ENCODE measurements around the gene DIP2C. TPM values are rescaled to one million over a fixed set of nuclear protein-coding genes. Genes with fewer than 3 reads are reported as not detected.
"Not testable (repeated sequence)": the region's sequence is repeated elsewhere in the genome, so short reads cannot be mapped to it uniquely, and the experiment has no call there.

The DIP2C gene
- total RNA-seq, 1 experiment from 2014 or later: 4.9 TPM

DNA sequence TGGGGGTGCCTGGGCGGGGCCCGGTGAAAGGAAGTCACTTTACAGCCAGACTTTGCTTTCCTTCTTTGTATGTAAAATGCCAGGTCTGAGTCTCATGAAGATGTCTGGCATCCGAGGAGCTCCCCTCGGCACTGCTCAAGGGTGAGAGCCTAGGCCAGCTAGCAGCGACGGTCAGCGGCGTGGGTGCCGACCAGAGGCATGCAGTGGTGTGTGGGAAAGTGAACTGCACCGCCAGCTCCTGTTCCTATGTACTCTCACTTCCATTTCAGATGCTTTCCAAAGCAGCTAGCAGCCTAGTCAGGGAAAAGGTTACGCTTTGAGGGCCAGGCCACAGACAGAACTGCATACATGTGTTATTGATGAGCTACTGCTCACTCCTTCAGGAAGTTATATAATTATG, 381.4 kb downstream of the DIP2C start:
- no peak for DNase-seq (ENCODE audit: low read depth)
- in situ Hi-C loops (cut with HindIII; ENCODE audit: low pct_unique_long_range_greater_than_20kb, low sequenced_read_pairs): no loop called here

DNA sequence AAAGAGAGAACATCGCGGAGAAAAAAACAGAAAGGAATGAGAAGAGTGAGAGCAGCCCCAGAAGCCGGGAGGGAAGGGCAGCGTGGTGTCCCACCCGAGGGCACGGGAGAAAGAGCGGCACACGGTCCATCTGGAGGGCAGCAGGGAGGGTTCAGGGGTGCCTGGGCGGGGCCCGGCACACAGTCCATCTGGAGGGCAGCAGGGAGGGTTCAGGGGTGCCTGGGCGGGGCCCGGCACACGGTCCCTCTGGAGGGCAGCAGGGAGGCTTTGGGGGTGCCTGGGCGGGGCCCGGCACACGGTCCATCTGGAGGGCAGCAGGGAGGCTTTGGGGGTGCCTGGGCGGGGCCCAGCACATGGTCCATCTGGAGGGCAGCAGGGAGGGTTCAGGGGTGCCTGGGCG, 381.8 kb downstream of the DIP2C start:
- in situ Hi-C loops (cut with HindIII; ENCODE audit: low pct_unique_long_range_greater_than_20kb, low sequenced_read_pairs): no loop called here
- no peak for DNase-seq (ENCODE audit: low read depth)

DNA sequence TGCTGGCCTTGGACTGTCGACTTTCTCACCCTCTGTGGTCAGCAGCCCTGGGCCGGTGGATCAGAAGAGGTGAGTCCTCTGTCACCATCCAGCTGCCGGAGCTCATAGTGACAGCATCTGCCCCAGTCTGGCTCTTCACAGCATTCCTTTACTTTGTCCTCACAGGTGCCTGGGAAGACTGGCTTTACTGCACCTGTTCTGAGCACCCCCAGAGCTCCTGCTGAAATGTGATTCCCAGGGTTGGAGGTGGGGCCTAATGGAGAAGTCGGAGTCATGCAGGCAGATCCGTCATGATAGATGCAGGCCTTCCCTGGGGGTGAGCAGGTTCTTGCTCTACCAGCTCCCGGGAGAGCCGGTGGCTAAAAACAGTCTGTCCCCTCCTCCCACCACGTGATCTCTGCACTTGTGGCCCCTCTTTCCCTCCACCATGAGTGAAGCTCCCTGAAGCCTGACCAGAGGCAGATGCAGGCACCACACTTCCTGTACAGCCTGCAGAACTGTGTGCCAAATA, 382.7 kb downstream of the DIP2C start:
- DNase-seq (ENCODE audit: low read depth): no peak
- in situ Hi-C loops (cut with HindIII; ENCODE audit: low pct_unique_long_range_greater_than_20kb, low sequenced_read_pairs): no loop called here

DNA sequence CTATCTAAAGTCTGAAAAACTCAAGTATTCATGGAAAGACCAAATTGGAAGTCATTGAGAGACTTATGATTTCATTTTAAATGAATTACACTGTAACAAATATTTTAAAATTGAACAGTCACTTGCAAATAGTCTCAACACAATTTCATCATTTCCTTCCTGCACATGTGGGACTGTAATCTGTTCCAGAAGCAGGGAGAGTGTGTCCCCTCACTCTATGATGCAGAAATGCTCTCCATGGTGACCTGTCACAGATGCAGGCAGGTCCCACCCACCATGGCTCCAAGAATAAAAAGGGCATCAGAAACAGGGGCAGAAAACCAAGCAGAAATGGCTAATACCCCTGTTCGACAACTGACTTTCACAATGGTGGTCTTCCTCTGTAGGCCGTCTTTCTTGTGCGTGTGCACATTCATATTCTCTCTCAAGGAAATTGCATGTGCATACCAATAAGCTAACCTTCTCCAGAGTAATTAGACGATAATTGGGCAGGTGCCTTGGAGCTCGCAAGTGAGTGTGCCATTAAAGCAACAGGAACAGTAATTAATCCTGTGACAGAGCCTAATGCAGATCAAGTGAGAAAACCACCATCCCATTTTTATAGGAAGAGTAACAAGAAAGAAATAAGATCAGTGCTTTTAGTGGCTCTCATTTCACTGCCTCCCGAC, 383.3 kb downstream of the DIP2C start:
- in situ Hi-C loops (cut with HindIII; ENCODE audit: low pct_unique_long_range_greater_than_20kb, low sequenced_read_pairs): no loop called here
- DNase-seq (ENCODE audit: low read depth): no peak

DNA sequence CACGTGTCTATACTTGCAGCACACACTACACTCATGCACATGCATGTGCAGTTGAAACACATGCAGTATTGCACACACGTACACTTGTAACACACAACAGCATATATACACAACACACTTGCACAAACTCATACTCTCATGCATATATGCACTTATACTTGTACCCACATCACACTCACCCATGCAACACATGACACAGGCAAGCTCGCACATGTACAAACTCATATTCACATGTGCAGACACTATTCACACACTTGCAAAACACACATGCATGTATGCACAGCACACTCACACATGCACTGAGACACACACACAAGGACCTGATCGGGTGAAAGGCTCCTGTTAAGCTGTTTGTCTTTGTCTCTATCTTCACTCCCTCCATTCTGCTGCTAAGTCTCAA, 384.4 kb downstream of the DIP2C start:
- in situ Hi-C loops (cut with HindIII; ENCODE audit: low pct_unique_long_range_greater_than_20kb, low sequenced_read_pairs): no loop called here
- DNase-seq (ENCODE audit: low read depth): no peak

DNA sequence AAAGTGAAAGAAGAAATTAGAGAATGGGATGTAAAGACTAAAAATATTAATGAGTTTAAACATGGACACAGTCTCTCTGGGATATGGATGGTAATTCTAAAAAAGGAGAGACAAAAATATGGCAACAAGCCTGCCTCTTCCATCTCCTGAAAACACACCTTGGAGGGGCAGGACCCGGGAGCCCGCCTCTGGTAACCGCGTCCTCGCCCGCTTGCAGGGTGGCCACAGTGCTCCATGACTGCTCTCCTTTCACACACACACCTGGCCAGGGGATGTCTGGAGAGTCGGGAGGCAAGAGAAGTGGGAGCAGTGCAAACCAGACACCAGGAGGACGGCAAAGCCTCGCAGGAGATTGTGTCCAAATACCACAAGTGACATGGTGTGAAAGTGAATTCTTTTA, 387.9 kb downstream of the DIP2C start:
- in situ Hi-C loops (cut with HindIII; ENCODE audit: low pct_unique_long_range_greater_than_20kb, low sequenced_read_pairs): no loop called here
- DNase-seq (ENCODE audit: low read depth): no peak

DNA sequence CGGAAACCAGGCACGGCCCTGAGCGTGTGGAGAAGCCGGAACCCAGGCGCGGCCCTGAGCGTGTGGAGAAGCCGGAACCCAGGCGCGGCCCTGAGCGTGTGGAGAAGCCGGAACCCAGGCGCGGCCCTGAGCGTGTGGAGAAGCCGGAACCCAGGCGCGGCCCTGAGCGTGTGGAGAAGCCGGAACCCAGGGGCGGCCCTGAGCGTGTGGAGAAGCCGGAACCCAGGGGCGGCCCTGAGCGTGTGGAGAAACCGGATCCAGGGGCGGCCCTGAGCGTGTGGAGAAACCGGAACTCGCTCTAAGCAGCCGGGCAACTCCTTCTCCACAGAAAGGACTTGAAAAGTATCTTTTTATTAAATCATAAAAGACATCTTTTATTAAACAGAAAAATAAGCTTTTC, 388.9 kb downstream of the DIP2C start:
- DNase-seq (ENCODE audit: low read depth); in situ Hi-C loops (cut with HindIII; ENCODE audit: low pct_unique_long_range_greater_than_20kb, low sequenced_read_pairs): not testable (repeated sequence)

DNA sequence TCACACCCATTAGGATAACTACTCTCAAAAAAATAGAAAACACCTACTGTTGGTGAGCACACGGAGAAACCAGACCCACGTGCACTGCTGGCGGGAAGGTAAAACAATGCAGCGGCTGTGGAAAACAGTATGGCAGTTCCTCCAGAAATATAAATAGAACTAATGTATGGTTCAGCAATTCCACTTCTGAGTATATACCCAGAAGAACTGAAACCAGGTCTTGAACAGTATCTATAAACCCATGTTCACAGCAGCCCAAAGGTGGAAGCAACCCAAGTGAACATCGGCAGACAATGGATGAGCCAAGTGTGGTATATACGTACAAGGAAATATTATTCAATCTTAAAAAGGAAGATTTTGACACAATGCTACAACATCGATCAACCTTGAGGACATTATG, 389.5 kb downstream of the DIP2C start:
- in situ Hi-C loops (cut with HindIII; ENCODE audit: low pct_unique_long_range_greater_than_20kb, low sequenced_read_pairs): no loop called here
- no peak for DNase-seq (ENCODE audit: low read depth)

DNA sequence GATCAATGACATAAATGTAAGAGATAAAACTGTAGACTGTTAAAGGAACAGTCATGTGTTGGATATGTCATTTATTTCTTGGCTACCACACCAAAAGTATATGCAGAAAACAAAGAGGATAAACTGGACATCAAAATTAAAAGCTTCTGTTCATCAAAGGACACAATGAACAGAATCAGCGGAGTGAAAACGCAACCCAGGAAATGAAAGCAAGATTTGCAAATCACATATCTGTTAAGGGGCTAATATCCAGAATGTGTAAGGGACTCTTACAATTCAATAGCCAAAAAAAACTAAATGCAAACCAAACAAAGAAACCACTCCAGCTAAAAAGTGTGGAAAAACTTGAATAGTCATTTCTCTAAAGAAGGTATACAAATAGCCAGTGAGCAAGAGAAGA, 390.0 kb downstream of the DIP2C start:
- no peak for DNase-seq (ENCODE audit: low read depth)
- in situ Hi-C loops (cut with HindIII; ENCODE audit: low pct_unique_long_range_greater_than_20kb, low sequenced_read_pairs): no loop called here

DNA sequence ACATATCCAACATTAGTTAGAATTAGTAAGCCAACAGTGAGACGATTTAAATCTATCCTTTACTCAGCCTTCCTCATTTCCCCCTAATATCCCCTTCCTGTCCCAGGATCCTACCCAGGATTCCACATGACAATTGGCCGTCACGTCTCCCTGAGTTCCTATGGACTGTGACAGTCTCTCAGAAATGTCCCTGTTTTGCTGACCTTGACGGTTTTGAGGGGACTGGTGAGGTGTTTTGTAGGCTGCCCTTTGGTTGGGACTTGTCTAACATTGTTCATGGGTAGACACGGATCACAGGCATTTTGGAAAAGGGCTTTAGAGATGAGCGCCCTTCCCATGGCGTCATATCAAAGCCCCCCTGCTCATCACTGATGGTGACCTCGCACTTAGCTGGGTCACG, 391.4 kb downstream of the DIP2C start:
- in situ Hi-C loops (cut with HindIII; ENCODE audit: low pct_unique_long_range_greater_than_20kb, low sequenced_read_pairs): no loop called here
- DNase-seq (ENCODE audit: low read depth): no peak

DNA sequence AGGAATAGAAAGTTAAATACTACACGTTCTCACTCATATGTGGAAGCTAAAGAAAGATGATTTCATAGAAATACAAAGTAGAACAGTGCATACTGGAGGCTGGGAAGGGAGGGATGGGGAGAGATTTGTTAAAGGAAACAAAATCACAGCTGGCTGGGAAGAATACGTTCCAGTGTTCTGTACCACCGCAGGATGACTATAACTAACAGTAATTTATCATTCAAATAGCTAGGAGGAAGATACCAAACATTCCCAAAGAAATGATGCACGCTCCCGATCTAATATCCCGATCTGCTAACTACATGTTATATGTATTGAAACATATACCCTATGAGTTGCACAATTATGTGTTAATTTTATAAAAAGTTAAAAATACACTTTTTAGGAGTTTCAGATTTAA, 391.9 kb downstream of the DIP2C start:
- DNase-seq (ENCODE audit: low read depth): no peak
- in situ Hi-C loops (cut with HindIII; ENCODE audit: low pct_unique_long_range_greater_than_20kb, low sequenced_read_pairs): no loop called here

DNA sequence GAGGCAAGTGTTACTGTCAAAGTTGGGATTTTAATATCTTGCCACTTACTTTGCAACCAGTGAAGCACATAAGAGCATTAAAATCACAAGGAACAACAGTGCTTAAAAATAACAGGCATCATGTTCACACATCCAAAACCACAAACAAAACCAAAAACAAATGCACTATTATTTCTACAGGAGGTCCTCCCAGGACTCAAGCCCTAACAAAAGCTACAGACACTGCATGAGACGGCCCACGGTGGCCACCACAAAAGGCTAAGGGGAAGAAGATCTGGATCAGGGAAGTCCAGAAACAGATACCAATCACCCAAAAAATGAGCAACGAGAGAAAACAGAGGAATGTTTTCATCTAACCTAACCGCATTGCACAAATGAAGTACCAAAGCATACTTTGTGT, 395.8 kb downstream of the DIP2C start:
- in situ Hi-C loops (cut with HindIII; ENCODE audit: low pct_unique_long_range_greater_than_20kb, low sequenced_read_pairs): no loop called here

DNA sequence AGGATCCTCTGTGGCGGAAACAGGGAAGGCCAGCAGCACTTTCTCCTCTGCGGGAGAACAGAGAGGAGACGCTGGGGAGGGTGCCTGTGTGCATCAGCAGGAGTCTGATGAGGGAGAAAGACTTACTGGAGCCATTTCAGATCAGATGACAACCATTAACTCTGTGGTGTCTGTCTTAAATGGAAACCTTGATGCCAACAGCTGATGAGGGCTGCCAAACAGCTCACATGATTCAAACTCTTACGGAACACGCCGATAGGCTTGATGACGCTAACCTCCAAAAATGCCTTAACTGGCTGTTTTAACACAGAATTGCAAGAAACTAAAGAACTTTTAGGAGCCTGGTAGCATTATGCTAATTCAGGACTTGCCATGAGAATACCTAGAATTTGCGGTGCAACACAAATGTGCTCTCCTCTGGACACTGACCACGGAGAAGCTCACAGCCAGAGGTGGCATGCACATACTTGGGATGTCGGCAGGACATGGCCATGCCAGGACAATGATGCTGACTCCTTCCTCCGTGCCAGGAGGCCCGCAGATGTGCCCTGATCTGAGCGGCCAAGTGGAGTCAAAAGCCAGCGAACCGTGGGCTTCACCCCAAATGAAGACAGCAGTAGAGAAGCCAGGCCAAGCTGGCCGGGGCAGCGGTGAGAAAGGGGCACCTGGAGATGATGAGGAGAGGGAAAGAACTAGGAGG, 399.3 kb downstream of the DIP2C start:
- in situ Hi-C loops (cut with HindIII; ENCODE audit: low pct_unique_long_range_greater_than_20kb, low sequenced_read_pairs): no loop called here

More for the DNA sequence above, 395.8 kb downstream of the DIP2C start:
- DNase-seq (ENCODE audit: low read depth): no peak

DNA sequence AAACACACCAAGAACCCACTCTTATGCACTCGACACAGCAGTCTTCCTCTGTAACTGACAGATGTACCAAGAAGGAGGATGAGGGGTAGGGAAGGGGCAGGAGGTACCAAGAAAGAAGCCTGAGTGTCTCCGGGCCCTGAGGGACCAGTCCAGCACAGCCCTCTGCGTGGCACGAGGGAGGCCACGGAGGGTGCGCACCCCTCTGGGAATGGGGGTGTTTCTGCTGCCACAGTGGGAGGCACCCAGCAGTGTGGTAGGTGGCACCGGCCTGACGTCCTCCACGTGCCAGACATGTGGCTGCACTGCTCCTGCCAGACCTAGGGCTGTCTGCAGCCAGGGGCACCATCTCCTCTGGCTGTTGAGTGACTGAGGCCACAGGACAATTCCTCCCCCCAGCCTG, 399.9 kb downstream of the DIP2C start:
- in situ Hi-C loops (cut with HindIII; ENCODE audit: low pct_unique_long_range_greater_than_20kb, low sequenced_read_pairs): no loop called here
- no peak for DNase-seq (ENCODE audit: low read depth)

More for the DNA sequence above, 399.3 kb downstream of the DIP2C start:
- no peak for DNase-seq (ENCODE audit: low read depth)

DNA sequence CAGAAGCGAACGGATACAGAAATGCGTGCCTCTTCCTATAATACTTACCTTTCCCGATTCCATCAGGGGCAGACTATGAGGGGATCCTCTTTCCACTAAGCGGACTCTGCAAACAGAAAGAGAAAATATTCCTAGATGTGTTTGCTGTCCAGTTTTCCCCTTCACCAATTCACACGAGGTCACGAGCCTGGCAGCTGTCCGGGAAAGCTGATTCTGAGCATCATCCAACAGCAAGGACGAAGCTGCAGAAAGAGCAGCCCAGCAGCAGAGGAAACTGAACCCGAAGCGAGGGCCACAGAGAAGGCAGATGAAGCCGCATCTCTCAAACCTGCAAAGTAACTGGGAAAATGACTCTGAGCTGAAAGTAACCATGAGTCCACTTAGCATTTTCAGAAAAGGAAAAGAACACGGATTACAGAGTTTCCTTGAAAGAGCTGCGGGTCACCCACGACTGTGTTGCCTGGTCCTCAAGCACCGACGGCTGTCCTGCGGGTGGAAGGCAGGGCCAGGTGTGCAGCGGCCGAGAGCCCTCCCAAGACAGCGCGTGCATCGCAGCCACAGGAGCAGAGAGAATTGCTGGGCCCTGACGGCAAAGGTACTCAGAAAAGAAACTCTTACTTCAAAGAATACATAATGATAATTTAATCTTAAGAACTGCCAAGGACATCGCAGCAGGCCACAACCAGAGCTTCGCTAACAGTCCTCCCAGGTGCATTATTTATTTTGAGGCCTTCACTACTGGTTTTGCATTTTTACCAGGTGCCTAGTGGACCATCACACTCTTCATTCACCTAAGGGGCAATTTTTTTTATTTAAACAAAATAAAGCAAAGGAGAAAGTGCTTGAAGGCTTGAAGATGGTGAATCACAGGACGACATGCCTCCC, 400.9 kb downstream of the DIP2C start:
- DNase-seq (ENCODE audit: low read depth): no peak
- in situ Hi-C loops (cut with HindIII; ENCODE audit: low pct_unique_long_range_greater_than_20kb, low sequenced_read_pairs): no loop called here

DNA sequence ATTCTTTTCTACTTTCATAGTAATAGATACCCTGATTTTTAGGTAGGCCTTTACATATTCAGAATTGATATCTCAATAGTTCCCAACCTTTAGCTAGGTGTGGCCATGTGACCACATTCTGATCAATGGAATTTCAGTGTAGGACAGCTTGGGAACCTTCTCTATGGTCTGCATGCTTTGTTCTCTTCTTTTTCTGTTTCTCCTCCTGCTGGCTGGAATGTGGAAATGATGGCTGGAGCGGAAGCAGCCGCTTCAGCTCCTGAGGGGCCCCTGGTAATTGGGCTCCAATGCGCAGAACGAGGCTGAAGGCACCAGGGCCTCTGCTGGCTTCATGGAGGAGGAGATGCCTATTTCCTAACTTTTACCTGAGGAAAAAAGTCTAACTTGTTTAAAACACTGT, 401.7 kb downstream of the DIP2C start:
- no peak for DNase-seq (ENCODE audit: low read depth)
- in situ Hi-C loops (cut with HindIII; ENCODE audit: low pct_unique_long_range_greater_than_20kb, low sequenced_read_pairs): no loop called here

DNA sequence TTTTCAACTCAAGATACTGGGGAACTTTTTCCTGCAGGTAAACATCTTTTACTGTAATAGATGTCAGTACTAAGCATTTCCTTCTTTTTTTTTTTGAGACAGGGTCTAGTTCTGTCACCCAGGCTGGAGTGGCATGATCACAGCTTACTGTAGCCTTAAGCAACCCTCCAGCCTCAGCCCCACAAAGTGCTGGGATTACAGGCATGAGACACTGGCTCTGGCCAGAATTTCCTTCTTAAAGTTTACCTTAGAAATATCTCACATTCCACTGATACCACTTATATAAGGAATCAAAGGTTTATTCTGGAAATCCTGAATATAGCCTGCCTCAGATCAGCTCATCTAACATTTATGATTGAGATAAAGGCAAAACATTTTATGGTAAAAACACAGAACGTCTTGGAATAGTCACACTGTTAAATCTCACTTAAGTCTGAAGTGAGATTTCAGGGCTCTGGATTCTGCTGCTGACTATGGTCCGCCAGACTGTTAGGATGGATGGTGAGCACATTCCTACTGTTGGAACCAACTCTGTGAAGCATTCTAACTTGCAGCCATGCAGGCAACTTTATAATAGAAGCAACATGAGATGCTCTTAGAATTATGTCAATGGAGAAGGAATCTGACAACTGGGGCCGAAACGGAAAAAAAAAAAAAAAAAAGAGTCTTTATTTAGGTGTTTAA, 402.3 kb downstream of the DIP2C start:
- no peak for DNase-seq (ENCODE audit: low read depth)
- in situ Hi-C loops (cut with HindIII; ENCODE audit: low pct_unique_long_range_greater_than_20kb, low sequenced_read_pairs): no loop called here

DNA sequence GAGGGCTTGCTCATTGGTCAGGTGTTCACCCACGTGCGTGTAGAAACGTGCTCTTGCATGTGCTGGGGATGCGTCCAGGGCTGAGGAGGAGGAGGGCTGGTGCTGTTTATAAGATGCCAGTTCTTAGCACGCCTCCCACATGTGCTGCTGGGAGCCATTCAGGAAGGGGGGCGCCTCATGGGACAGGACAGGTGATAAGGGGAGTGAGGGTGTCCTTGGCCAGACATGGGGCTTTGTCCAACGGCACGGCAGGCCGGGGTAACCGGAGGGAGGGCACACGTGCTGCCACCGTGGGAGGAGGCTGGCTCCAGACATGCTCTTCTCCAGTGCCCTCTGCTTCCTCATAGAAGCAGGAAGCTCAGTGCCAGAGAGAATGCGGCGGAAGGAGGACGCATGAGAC, 404.3 kb downstream of the DIP2C start:
- in situ Hi-C loops (cut with HindIII; ENCODE audit: low pct_unique_long_range_greater_than_20kb, low sequenced_read_pairs): no loop called here
- DNase-seq (ENCODE audit: low read depth): no peak
